Stimulated activated CD4-positive, alpha-beta T cell treated with anti-CD3 and anti-CD28 coated beads, Interleukin-1b, Interleukin-23, amount 100 ng/mL, for 24 hours (primary cell): ENCODE data around the gene RIT2.

Experiments
- DNase-seq, 4 experiments: peaks; one replicate each; pipeline ENCODE4 v3.0.0-alpha.2; 2020; ENCODE audit warnings: low read depth in 4 of 4, low spot score in 1 of 4

RIT2 gene

DNA sequence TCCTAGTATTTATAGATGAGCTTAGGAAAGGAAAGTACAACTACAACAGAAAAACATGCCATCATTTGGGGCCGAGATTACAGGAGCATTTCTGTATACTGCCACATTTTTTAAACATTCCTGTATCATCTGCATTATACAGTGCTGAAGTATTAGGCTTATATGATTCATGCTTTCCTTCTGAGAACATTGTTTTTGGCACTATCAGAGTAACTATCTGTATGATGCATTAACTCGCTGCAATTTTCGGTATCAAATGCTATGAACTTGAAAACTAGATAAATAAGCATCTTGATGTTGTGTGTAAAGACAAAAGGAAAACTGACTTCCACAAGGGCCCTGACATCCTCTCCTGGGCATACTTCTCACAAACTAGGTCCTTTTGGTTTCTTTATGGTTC is 102.0 kb downstream of the RIT2 start:
- DNase-seq: no peak

DNA sequence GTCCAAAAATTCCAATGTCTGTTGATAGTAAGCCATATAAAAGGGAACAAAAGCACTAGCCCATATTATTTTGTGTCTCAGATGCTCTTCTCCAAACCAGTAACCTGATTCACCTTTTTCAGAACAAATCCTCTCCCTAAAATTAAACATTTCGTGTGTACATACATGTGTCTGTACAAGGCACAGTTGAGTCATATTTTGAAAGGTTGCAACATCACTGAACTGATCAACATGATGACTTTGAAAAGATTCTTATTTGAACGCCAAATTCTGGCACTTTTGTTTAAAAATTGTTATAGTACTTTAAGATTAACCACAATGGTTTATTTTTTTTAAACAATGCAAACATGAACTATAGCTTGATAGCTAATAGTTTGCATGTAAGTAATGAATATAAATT is 102.5 kb downstream of the RIT2 start:
- DNase-seq: no peak

- no peak for DNase-seq
These were observed 104.9 kb downstream of the RIT2 start for GRCh38 chr18:43010611-43011010.

DNA sequence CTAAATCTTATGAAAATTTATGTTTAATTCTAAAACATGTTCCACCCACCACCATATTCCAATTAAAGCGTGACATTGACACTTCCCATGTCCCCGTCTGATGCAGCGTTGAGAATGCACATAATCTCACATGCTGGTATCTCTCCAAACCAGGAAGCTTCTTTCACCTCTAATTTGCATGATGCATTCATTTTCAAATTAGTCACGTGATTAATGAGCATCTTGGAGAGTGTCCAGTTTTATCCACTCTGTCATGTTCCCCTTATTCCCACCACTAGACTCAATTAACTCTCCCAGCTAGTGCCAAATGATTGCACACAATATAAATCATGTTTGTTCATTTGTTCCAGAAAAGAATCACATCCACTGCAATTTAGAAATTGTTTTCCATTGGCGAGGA is 105.8 kb downstream of the RIT2 start:
- DNase-seq: no peak

DNA sequence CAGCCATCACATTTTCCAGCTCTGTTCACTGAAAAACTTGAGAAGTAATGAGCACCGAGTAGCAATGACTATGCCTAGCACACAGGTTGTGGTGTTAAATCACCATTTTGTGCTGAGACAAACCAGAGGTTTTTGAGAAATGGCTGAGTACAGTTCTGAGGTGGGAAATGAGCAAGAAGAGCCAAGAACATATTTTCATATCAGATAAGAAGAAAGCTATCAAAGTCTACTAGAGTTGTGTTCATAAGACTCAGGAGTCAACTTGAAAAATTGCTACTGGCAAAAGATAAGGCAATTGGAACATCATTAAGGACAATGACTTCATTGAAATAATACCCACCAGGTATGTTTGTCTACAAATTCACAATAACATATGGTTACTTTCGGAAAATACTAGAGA is 108.1 kb downstream of the RIT2 start:
- no peak for DNase-seq

GRCh38 chr18:43004421-43004820 is 111.1 kb downstream of the RIT2 start:
- DNase-seq: no peak

- no peak for DNase-seq
These were observed 113.7 kb downstream of the RIT2 start for GRCh38 chr18:43001821-43002220.

GRCh38 chr18:42996824-42997223 is 118.7 kb downstream of the RIT2 start:
- DNase-seq: no peak

DNA sequence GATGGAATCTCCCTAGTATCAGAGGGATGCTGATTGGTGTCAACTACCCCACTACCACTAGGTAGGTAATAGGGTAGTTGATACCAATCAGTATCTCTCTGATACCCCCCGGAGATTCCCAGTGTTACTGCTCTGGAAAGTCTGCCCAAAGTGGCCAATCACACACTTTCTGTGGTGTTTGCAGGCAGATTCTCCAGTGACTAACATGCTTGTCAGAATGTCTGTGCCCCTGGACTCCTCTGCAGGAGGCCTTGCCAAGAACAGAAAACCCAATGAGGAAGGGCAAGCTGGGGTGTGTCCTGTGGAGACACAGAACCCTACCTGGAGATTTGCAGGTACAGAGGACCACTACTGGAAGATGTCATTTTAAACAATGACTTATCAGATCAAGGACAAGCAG is 135.1 kb downstream of the RIT2 start:
- DNase-seq: no peak

GRCh38 chr18:42977982-42978637 is 137.4 kb downstream of the RIT2 start:
- no peak for DNase-seq

DNA sequence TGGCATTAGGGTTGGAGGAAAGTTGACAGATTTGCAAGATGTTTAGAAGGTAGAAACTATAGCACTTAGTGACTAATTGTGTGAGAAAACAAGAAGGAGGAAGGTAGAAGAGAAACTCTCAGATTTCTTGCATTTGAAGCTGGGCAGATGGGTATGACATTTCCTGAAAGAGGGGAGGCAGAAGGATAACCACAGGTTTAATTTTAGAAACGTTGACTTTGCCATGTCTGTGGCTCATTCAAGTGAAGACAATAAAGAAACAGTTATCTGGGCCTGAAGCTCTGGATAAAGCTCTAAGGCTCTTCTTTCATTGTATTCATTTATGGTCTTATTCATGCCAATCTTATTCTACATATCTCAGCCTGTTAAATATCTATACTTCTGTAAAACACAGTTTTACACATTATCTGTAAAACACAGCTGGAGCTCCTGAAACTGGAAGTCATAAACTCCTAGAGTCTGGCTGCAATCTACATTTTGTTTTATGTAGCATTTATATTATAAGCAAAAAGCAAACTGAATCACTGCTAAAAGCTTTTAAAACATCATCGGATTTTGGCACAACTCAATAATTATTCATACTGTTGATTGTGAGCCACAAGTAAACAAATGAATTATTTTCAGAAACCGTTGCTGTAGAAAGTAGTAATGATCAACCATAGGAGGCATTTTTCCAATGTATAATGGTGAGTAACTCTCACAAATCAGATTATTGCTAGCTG is 138.5 kb downstream of the RIT2 start:
- DNase-seq: no peak

GRCh38 chr18:42969366-42969765 is 146.1 kb downstream of the RIT2 start:
- no peak for DNase-seq

DNA sequence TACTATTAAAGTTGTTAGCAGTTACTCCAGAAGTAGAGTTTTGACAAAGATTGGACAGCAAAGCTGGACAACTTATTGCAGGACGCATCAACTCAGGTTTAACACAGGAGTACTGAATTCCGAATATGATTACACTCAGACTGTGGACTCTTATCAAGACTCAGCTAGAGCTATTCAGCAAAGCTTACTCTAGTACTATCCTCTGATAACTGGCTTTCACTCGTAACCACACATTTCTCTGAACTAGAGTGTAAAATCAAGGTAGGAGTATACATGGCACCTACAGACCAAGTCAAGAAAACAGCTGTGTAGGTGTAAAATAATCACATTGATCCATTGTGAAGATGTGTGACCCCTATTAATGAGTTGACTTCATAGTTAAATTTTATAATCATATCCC is 154.2 kb downstream of the RIT2 start:
- DNase-seq: no peak

DNA sequence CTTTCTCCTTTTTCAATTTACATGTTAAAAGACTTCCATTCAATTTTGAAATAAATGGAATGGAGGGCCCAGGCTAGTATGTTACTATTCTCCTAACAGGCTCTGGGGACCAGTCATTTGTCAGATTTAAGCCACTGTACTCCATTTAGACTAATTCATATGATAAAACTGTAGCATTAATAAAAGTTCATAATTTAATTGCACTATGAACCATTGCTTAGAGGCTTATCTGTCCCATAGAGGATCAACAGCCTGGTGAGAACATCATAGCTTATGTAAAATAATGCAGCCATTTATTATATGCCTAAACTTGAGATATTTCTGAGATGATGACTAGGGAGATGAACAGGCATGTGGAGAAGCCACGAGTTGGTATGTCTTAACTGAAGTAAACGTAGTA is 156.0 kb downstream of the RIT2 start:
- no peak for DNase-seq

DNA sequence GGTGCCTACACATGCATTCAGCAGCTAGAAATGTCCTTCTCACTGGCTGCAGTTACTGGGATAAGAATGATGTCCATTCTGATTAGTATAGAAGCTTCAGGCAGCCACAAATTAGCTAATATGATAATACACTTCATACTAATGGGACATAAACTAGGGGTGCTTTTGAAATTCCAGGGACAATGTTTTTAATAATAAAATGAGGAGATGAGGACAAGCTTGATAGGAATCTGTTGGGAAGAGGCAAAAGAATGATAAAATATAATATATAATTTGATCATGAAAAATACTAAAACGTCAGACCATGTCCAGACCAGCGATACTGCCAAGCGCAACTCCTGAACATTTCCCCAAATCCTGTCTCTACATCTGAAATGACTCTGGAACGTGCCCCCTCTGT is 157.1 kb downstream of the RIT2 start:
- no peak for DNase-seq

DNA sequence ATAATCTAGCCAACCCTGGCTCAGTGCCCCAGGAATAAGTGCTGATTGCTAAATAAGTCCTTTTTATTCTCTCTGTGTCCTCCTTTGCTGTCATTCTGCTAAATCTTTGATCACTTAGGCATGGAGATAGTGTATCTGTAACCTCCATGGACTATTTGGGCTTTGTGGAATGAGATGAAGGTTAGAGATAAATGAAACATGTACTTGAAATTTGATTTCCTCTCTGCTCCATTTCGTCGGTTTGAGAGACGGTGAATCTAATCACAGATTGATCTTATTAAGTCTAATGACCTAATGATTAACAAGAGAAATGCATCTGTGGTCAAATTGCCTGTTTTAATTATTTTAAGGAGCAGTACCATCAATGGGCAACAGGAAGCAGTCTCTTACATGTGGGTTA is 159.2 kb downstream of the RIT2 start:
- DNase-seq: no peak

- DNase-seq: no peak
These were observed 160.6 kb downstream of the RIT2 start for GRCh38 chr18:42954887-42955286.

DNA sequence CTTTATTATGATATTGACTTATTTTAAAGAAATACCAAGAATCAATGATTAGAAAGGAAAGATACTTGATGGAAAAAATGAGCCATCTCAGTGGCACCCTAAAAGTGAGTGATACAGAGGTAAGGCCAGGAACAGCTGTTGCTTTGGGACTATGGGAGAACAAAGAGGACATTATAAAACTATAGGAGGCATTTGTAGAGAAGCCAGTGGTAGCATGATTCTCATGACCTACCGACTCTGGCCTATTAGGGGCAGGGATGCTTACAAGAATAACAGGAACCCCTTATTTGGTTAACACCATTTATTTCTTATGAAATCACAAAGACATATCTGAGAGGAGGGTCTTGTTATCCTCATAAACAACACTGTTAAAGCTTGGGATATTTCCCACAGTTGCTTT is 162.2 kb downstream of the RIT2 start:
- DNase-seq: no peak

GRCh38 chr18:42950732-42951131 is 164.8 kb downstream of the RIT2 start:
- DNase-seq: no peak

DNA sequence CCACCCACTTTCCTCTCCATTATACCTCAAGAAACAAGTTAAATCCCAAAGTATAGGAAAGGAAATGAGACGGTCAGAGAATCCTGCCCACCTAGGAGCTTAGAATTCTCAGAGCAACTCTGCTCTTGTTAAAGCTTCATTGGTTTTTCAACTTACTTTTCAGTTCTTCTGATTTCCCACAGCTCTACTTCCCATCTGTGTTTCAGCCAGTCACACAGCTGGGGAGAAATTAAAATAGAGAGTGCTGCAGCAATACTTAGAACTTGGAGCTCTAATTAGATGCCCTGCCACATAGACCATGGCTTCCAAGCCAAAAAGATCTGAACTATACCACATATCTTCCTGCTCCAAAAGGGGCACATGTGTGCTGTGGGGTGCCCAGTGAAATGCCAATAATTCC is 166.7 kb downstream of the RIT2 start:
- DNase-seq: no peak

DNA sequence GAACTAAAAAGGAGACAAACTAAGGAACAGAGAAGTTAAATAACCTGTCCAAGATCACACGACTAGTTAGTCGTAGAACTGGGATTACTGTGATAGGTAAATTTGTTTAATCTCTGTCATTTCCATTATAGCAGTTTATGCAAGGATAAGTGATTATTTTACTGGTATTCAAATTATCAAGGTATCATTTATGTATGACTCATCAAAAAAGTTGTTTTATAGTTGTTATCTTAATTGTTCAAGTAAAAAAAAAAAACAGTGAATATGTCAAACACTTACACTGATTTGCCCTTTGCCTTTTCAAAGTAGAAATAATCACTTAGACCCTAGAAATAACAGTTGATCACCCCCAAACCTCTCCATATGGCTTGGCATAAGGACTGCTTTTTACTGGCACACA is 173.6 kb downstream of the RIT2 start:
- DNase-seq: no peak

GRCh38 chr18:42941021-42941420 is 174.5 kb downstream of the RIT2 start:
- no peak for DNase-seq

DNA sequence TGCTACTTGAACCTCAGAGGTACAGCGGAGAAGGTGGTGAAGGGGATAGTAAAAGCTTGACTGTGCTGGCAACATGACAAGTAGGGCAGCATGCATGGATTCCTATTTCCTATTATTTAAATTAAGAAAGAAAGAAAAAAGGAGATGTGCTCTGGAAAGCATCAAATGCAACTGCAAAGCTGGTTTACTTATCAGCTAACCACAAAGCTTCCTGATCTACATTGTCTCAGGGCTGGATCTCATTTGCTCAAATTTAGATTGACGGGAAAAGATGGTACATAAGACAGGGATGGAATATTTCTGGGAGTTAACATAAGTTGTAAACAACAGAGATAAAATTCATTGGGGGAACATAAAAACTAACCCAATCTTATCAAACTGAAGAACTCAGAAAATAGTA is 178.0 kb downstream of the RIT2 start:
- no peak for DNase-seq
